CD4-positive, alpha-beta T cell treated with Interleukin-6 for 4 hours (primary cell): ENCODE measurements around the gene GSTT2.
"Not testable (repeated sequence)": the region's sequence is repeated elsewhere in the genome, so short reads cannot be mapped to it uniquely, and the experiment has no call there.

ENCODE experiments used
- DNase-seq: peaks from one replicate; pipeline ENCODE4 v3.0.0-alpha.2; 2020; ENCODE audit warnings: mixed read lengths

The GSTT2 gene

DNA sequence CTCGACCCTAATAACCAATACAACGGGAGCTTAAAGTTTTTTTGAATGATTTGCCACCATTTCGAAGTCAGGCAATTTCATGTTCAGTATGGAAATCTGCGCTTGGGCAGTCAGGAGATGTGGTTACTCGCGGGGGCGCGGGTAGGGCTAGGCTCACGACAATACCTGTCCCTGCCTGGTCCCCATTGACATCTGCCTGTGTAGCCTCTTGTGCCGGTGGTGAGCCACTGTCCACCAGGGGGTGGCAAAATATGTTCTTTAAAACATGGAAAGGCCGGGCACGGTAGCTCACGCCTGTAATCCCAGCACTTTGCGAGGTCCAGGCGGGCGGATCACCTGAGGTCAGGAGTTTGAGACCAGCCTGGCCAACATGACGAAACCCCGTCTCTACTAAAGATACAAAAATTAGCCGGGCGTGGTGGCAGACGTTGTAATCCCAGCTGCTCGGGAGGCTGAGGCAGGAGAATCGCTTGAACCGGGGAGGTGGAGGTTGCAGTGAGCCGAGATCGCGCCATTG, 5.0 kb upstream of the GSTT2 start:
- not testable (repeated sequence) for DNase-seq

DNA sequence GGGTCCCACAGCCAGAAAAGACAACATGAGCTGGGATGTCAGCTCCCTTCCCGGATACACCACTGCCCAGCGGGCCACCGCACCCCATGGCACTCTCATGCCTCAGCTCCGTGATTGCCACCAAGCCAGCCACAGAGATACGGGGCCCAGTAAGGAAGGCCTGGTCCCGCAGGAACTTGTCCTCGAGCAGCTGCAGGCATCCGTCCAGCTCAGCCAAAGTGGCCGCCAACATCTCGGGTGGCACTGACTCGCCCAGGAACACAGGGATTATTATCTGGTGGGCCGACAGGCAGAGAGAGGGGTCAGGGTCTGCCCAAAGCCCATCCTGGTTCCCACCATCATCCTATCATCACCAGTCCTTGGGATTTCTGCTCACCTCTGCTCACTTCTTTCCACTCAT, 2.6 kb upstream of the GSTT2 start:
- not testable (repeated sequence) for DNase-seq

DNA sequence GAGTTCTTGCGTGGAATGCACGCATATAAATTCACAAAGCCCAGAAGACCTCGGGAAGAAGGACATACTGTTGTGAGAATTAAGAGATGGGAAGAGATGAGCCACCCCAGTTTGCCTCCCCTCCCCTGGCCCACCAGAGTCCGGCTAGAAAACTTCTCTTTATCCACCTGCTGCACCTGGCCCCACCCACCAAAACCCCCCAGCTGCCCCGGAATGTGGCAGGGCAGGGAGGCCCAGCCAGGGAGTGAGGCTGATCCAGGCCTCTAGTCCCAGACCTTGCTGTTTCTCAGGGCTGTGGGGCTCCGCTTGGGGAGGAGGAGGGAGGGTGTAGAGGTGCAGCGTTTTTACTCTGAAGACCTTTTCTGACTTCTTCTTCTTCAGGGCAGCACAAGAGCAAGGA, 633 bp downstream of the GSTT2 start:
- DNase-seq = not testable (repeated sequence)

DNA sequence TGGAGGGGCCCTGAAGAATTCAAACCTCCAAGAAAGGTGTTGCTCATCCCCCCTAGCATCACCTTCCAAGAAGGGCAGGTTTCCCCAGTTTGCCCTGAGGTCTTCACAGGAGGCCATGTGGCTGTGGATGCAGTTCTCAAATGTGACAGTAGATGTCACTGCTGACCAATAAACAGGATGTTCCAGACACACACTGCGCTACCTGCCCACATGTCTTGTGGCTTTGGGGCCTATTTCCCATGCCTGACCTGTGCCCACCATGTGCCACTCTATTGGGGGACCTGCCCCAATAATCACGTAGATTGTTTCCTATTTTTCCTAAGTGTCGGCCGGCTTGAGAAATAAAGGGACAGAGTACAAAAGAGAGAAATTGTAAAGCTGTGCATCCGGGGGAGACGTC, 4.5 kb downstream of the GSTT2 start:
- DNase-seq = peak; percentile 66

DNA sequence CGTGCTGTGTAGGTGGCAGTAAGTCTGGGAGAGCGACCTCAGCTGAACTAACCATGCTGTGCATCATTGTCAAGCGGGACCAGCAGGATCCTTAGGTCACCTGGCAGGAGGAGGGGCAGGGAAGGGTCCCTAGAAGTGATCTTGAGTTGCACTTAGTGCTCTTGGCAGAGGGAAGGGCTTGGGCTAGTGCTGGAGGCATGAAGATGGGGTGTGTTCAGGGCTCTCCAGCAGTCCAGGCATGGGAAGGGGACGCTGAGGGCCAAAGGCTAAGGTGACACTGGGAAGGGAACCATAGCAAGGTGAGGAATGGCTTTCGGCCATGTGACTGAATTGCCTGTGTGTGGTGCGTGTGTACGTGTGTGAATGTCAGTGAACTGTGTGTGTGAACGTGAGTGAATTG, 6.2 kb downstream of the GSTT2 start:
- DNase-seq = not testable (repeated sequence)

DNA sequence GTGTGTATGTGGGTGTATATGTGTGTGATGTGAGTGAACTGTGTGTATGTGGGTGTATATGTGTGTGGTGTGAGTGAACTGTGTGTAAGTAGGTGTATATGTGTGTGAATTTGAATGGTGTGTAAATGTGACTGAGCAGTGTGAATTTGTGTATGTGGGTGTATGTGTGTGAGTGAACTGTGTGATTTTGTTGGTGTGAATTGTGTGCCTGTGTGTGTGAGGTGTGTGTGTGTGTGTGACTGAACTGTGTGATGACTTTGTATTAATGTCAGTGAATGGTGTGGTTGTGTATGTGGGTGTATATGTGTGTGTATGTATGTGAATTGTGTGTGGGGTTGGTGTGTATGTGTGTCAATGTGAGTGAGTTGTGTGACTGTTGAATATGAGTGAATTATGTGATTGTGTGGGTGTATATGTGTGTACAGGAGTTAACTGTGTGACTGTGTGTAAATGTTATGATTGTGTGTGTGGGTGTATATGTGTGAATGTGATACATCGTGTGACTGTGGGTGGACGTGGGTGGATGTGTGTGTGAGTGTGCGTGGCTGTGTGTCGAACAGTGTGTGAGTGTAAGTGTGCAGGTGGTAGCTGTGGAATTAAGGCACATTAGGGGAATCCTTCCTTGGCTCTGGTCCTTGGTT, 6.7 kb downstream of the GSTT2 start:
- DNase-seq = not testable (repeated sequence)

DNA sequence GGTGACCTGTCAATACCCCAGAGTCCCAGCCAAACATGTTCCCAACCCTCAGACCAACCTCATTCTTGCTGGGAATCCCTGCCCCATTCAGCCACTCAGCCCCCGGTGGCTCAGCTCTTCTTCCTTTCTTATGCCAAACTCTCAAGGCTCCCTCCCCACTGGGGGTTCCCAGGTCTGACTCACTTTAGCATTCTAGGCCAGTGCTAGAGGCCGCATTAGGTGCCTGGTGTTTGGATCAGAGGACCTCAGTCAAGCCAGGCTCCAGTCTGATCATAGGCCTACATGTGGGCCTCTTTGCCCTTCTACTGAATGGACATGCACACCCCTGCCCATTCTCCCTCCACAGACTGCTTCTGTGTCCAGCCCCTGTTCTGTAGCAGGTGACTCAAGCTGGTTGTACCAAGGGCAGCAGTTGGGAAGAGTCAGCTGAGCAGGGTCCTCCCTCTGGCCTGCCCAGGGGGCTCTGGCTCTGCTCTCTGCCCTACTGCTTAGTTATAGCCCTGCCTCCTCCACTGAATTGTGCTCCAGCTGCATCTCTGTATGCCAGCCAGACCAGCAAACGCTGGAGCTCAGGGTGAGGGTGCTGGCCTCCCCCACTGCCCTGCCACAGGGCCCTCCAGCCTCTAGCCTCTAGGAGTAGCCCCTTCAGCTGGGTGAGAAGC, 9.8 kb downstream of the GSTT2 start:
- DNase-seq = not testable (repeated sequence)

DNA sequence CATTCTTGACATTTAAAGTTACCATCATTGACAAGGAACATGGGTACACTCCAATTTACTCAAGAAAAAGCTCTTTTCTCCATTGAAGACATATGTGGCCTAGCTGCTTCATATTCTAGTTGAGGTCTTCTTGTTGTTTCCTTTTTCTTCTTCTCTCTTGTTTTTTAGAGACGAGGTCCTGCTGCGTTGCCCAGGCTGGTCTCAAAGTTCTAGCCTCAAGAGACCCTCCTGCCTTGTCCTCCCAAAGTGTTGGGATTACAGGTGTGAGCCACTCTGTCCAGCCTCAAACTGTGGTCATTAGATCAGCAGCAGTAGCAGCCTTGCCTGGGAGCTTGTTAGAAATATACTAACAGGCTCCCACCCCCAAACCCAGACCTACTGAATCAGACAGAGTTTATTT, 13.1 kb downstream of the GSTT2 start:
- not testable (repeated sequence) for DNase-seq

DNA sequence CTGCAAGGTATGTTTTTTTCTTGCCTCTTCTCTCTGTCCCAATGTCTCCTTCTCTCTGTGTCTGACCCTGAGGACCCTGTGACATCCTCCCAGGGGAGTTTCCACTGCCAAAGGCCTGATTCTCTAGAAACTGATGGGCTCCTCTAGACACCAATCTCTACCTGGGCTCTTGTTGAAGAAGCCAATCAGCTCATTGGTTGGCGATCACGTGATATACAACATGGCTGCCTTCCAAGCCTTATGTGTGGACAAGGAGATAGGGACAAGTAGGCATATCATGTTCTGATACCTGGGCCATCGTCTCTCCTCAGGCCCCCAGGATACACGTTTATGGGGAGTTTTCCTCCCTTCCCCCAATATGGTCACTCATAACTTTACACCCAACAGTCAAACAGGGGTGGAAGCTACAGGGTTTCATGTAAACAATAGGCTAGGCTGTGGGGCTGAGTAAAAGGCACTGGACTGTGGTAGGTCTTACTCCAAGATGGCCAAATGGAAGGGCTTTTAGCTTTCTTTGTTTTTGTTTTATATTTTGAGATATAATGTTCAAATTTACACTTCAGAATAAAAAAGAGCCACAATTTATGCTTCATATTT, 13.7 kb downstream of the GSTT2 start:
- not testable (repeated sequence) for DNase-seq

DNA sequence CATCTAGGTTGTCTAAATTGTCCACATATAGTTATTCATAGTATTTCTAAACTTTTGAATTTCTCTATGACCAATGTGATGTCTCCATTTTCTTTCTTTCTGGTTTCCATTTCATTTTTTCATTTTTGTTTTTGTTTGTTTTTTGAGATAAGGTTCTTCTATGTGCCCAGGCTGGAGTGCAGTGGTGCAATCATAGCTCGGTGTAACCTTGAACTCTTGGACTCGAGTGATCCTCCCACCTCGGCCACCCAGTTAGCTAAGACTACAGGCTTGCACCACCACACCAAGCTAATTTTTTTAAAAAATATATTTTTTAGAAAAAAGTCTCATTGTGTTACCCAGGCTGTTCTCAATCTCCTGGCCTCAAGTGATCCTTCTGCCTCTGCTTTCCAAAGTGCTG, 17.2 kb downstream of the GSTT2 start:
- no peak for DNase-seq

DNA sequence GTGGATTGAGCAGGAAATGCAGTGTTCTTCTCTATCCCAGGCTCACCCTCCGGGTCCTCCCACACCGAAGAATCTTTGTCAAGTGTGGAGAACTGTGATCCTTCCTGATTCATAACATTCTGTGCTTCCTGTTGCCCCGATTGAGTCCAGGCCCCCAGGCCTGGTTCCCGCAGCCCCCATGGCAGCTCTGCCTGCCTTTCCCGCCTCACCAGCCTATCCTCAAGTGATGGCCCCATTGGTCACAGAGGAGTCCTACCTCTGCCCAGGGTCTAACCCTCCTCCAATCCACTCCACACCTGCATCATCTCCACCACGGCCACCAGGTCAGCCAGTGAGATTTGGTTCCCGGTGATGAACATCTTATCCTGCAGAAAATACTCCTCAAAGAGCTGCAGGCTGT, 19.8 kb downstream of the GSTT2 start:
- DNase-seq = not testable (repeated sequence)

DNA sequence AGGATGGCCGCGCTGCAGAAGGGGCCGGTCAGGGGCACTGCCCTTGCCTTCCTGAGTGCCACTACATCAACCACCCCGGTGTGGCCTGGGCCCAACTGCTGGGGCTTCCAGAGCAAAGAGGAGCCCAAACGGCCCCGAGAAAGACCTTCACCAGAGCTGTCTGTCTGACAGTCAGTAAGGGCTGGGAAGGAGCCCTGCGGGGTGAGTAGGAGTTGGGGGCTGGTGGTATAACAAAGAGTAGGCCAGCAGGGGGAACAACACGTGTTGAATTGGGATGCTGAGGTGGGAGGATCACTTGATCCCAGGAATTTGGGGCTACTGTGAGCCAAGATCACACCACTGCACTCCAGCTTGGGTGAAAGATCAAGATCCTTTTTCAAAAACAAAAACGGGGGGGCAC, 21.4 kb downstream of the GSTT2 start:
- no peak for DNase-seq

DNA sequence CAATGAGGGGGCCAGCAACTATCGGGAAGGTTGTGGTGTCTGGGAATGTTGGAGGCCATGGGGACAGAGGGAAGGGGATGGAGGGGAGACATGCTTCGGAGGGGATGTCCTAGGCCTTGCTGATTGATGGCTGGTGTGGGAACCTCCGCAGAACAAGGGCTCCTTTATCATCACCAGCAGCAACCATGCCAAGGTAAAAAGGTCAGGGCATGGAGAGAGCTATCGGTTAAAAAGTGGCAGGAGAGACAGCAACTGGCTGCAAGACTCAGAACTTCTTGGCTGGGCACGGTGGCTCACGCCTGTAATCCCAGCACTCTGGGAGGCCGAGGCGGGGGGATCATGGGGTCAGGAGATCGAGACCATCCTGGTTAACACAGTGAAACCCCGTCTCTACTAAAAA, 22.3 kb downstream of the GSTT2 start:
- no peak for DNase-seq

DNA sequence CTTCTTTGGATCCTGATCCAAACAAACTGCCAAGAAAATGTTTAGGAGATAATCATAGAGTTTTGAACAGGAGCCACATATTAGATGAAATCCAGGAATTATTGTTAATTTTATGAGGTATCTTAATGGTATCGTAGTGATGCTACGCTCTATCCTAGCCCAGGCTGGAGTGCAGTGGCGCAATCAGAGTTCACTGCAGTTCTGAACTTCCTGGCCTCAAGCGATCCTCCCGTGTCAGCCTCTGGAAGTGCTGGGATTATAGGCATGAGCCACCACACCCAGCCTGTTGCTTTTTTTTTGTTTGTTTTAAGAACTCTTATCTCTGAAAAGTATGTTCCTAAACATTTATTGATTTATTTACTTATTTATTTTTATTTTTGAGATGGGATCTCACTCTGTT, 22.9 kb downstream of the GSTT2 start:
- no peak for DNase-seq

DNA sequence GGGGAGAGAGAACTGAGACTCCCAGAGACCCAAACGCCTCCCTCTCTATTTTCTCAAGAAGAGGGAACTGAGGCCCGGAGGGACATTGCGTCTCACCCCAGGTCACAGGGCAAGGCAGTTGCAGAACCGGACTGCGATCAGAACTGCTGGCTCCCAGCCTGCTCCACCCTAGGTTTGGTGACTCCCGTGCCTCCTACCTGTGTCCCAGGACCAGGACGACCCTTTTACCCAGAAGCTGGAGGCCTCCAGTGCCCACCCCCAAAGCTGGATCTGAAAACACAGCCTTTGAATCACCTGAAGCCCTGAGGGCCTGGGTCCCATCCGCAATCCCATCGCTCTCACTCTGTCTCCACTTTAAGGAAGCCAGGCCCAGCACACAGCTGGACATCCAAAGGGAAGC, 24.0 kb downstream of the GSTT2 start:
- DNase-seq = no peak

DNA sequence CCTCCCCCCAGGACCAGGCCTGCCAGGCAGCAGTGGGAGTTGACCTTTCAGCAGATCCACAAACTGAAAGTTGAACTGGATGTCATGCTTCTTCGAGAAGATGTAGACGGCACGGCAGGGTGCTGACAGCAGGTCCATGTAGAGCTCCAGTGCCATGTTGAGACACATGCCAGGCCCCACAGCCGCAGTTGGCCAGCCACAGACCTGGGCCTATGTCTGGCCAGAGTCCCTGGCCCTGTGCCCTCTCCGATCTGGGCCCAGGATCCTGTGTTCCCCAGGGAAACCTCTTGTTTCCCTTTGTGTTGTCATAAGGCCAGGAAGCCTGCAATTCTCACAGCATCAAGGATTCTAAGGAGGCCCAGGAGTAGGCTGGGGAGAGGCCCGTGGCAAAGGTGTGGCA, 25.3 kb downstream of the GSTT2 start, which contains the start of gene GSTT4:
Gene GSTT4, minus strand, starts transcription at position 253 of the 400 bp plus-strand sequence. Its CDS starts 97 bp downstream, at position 156.
- no peak for DNase-seq

DNA sequence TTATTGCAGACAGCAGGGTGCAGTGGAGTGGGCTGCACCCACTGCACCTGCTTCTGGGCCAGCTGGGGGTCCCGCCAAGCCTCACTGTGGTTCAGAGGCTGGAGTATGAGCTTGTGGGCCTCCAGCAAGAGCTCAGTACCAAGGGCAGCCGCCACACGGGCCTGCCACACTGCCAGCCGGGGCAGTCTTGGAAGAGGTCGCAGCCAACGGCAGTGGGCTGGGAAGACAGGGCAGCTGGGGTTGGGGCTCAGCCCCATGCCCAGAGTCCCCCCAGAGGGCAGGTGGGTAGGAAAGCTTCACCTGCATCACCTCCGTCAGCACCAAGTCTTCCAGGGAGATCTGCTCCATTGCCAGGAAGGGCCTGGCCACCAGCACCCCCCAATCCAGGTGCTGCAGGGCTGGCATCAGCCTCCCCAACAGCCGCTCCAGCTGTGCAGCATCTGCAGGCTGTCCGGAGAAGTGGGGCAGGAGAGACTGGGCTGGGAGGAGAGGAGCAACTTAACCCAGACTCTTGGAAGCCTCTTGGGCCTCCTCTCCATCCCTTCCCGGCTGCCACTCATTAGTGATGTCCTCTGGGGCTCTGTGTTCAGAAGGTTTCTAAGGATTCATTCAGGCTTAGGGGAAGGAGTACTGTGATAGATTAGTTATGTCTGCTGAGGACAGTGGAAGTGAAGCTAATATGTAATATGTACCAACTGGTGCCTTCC, 26.4 kb downstream of the GSTT2 start:
- DNase-seq = no peak

DNA sequence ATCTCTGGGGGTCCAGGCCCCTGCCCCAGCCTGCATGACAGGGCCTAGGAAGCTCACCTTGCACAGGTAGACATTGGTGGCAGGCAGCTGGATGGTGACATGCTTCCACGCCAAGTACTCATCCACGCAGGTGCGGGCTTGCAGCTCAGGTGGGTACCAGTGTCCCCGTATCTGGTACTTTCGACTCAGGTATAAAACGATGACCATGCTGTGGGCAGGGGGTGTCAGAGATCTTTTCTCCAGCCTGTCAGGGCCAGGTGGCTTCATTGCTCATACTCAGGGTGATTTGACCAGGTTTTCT, 26.9 kb downstream of the GSTT2 start:
- DNase-seq = no peak

DNA sequence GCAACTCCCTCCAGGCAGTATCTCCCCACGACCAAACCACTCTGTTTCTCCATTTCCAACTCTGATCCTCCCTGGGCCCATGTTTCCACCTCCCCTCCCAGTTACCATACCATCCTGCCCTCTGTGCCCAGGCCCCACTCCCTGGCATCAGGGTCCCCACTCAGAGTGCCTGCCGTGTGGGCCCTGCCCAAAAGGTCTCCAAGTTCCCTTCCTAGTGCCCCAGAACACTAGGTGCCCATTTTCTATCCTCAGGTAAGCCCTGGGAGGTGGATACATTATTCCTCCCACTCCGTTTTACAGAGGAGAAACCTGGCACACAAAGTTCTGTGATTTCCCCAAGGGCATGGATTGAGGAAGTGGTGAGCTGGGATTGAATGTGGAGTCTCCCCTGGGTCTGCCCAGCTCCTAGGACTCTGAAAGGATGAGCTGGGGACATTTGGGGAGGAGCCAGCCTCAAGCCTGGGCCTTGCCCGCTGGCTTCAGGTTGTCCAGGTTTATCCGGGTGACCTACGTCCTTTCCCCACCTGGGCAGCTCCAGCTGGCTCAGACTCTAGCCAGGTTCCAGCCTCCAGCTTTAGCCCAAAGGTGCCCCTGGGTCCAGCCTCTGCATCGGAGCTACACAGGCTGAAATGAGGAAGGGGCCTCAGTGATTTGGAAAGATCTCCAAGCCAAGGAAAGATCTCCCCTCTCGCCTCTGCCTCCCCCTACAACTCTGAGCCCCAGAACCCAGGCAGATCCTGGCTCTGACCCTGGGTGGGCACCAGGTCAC, 27.5 kb downstream of the GSTT2 start:
- DNase-seq = no peak

DNA sequence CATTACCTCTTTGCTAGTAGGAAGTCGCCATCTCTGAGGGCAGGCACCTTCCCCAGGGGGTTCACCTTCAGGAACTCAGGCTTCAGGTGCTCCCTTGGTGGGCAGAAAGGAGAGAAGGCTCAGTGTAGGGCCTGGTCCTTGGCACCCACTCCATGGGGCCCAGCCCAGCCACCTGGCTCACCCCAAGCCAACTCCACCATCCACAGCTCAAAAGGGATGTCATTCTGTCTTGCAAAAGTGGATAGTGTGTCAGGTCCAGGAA, 28.0 kb downstream of the GSTT2 start:
- DNase-seq = no peak

DNA sequence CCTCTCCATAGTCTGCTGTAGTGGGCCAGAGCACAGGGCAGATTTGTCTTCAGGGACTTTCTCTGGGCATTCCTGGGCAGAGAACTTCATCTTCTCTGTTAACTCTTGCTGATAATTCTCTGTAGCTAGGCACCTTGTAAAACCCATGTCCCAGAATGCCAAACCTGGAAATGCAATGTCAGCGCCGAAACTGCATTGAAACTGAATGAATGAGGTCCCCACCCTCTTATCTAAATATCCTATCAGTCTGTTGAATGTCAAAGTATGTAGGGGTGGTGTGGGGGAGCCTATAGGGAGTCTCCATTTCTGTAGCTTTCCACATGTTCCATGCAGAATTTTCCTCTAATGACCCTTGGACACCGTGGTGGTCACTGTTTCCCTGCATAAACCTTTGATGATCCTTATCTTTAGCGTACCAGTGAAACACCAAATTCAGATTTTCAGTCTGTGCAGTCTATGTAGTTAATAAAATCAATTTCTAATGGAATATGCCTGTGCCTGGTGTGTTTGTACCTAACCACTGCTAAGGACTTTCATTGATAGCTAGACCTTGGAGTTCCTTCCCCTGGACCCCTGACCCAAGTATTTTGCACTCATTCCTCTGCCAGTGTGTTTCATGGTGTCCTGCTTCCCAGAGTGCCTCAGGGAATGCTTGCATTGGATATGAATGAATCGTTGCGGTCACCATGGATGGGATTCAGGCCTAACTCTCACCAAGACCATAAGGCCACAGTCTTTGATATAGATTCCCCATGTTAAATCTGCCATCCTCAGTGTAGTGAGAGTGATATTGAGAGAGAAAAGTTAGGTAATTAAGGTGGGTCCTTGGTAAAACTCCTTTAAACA, 28.7 kb downstream of the GSTT2 start:
- DNase-seq = no peak
